IMR-90 (cell line): ENCODE measurements around the gene USP17L18. TPM values are rescaled to one million over a fixed set of nuclear protein-coding genes. Genes with fewer than 3 reads are reported as not detected.
"Not testable (repeated sequence)": the region's sequence is repeated elsewhere in the genome, so short reads cannot be mapped to it uniquely, and the experiment has no call there.

Experiments used
- ATAC-seq: fragments of 200-7000 bp; cut with Tn5 transposase; 2 replicates; pipeline ENCODE4 v1.9.1; 2020; ENCODE audit warnings: low read depth, mild to moderate bottlenecking, moderate library complexity
- BruUV-seq: library from RNA; stranded (reverse); fragments of 400-500 nt; replicated peaks from 2 replicates; lab custom pipeline; 2021; lab: Mats Ljungman, UMichigan
- CTCF ChIA-PET: fragments of 300-600 bp; formaldehyde crosslinking; extraction: SDS; loops from one replicate; lab custom pipeline; 2021; ENCODE audit warnings: antibody characterized with exemption; lab: Yijun Ruan, JAX
- POLR2A ChIA-PET: fragments of 300-600 bp; sonication (Branson Sonifier 250); formaldehyde crosslinking; loops from one replicate; lab custom pipeline; 2022; ENCODE audit warnings: antibody characterized with exemption; ENCODE audit not compliant: unreplicated experiment; lab: Charles Lee
- DNase-seq: peaks from one replicate; pipeline ENCODE4 v3.0.0; 2013
- H2AFZ ChIP-seq: replicated peaks from 2 replicates; pipeline ENCODE3; 2013; ENCODE audit warnings: low read length, mild to moderate bottlenecking; ENCODE audit not compliant: poor library complexity
- H2AK5ac ChIP-seq: 2 replicates; pipeline ENCODE4 v1.6.1; 2013; ENCODE audit warnings: low read depth, low read length, inconsistent platforms
- H2AK9ac ChIP-seq: replicated peaks from 2 replicates; pipeline ENCODE3; 2013; ENCODE audit warnings: mild to moderate bottlenecking, low read depth, low read length, moderate library complexity; ENCODE audit not compliant: poor library complexity
- H2BK120ac ChIP-seq: 2 replicates; pipeline ENCODE4 v1.6.1; 2013; ENCODE audit warnings: low read depth, low read length, inconsistent platforms
- H2BK15ac ChIP-seq: 3 replicates; pipeline ENCODE4 v1.6.1; 2013; ENCODE audit warnings: low read depth, low read length, inconsistent platforms
- H2BK20ac ChIP-seq: 2 replicates; pipeline ENCODE4 v1.6.1; 2013; ENCODE audit warnings: low read depth, mild to moderate bottlenecking, inconsistent platforms, low read length, moderate library complexity
- H2BK5ac ChIP-seq: 2 replicates; pipeline ENCODE4 v1.6.1; 2013; ENCODE audit warnings: mild to moderate bottlenecking, low read depth, low read length, inconsistent platforms; ENCODE audit not compliant: poor library complexity, severe bottlenecking
- H3K14ac ChIP-seq: replicated peaks from 2 replicates; pipeline ENCODE4 v1.6.1; 2013; ENCODE audit warnings: low read depth, low read length, inconsistent platforms
- H3K18ac ChIP-seq: 2 replicates; pipeline ENCODE4 v1.6.1; 2013; ENCODE audit warnings: low read depth, low read length, control low read depth
- H3K23ac ChIP-seq: 2 replicates; pipeline ENCODE4 v1.6.1; 2013; ENCODE audit warnings: low read depth, low read length, inconsistent platforms
- H3K27ac ChIP-seq: 2 replicates; pipeline ENCODE4 v1.5.1; 2013; ENCODE audit warnings: mild to moderate bottlenecking, control low read depth, low read length; ENCODE audit not compliant: insufficient read depth
- H3K27me3 ChIP-seq: 2 replicates; pipeline ENCODE4 v1.6.1; 2013; ENCODE audit warnings: low read length; ENCODE audit not compliant: control insufficient read depth, insufficient read depth
- H3K36me3 ChIP-seq: 2 replicates; pipeline ENCODE4 v1.6.1; 2013; ENCODE audit warnings: low read length, mixed read lengths; ENCODE audit not compliant: control insufficient read depth, insufficient read depth
- H3K4ac ChIP-seq: 2 replicates; pipeline ENCODE4 v1.6.1; 2013; ENCODE audit warnings: low read depth, low read length, inconsistent platforms
- H3K4me1 ChIP-seq: 2 replicates; pipeline ENCODE4 v1.6.1; 2013; ENCODE audit warnings: low read length, mixed read lengths; ENCODE audit not compliant: control insufficient read depth, insufficient read depth
- H3K4me2 ChIP-seq: 2 replicates; pipeline ENCODE4 v1.6.1; 2013; ENCODE audit warnings: low read depth, mild to moderate bottlenecking, control low read depth, low read length, moderate library complexity
- H3K4me3 ChIP-seq: 2 replicates; pipeline ENCODE4 v1.5.1; 2013; ENCODE audit warnings: low read depth, mild to moderate bottlenecking, control low read depth, low read length, moderate library complexity; ENCODE audit not compliant: insufficient read depth
- H3K56ac ChIP-seq: 2 replicates; pipeline ENCODE4 v1.6.1; 2013; ENCODE audit warnings: low read length, inconsistent platforms; ENCODE audit not compliant: insufficient read depth; ENCODE audit errors: extremely low read depth
- H3K79me1 ChIP-seq, 2 experiments: 2 replicates each; pipeline ENCODE4 v1.6.1; 2013; ENCODE audit warnings: low read length in 2 of 2, inconsistent platforms in 1 of 2, low read depth in 1 of 2
- H3K9ac ChIP-seq: 2 replicates; pipeline ENCODE4 v1.6.1; 2013; ENCODE audit warnings: low read depth, low read length, control low read depth
- H3K9me1 ChIP-seq: 2 replicates; pipeline ENCODE4 v1.6.1; 2013; ENCODE audit warnings: low read length, inconsistent platforms; ENCODE audit not compliant: insufficient read depth
- H3K9me3 ChIP-seq: 2 replicates; pipeline ENCODE4 v1.6.1; 2013; ENCODE audit warnings: low read length; ENCODE audit not compliant: control insufficient read depth, insufficient read depth
- H4K20me1 ChIP-seq: 2 replicates; pipeline ENCODE4 v1.6.1; 2013; ENCODE audit warnings: low read length, inconsistent platforms; ENCODE audit not compliant: insufficient read depth
- H4K5ac ChIP-seq: 2 replicates; pipeline ENCODE4 v1.6.1; 2013; ENCODE audit warnings: mild to moderate bottlenecking, low read depth, low read length, control low read depth
- H4K8ac ChIP-seq, 2 experiments: 2 replicates each; pipeline ENCODE4 v1.6.1; 2013; ENCODE audit warnings: low read depth in 2 of 2, low read length in 2 of 2, control low read depth in 1 of 2, inconsistent platforms in 1 of 2
- H4K91ac ChIP-seq: 2 replicates; pipeline ENCODE4 v1.6.1; 2013; ENCODE audit warnings: low read depth, low read length, inconsistent platforms; ENCODE audit not compliant: insufficient read depth
- whole genome bisulfite sequencing, 2 experiments: methylation state at CpG; one replicate each; pipeline versions ENCODE4 v1.1.5 to v1.1.7; 2013; ENCODE audit warnings: missing lambda C conversion rate in 2 of 2; ENCODE audit not compliant: insufficient read length in 1 of 2; ENCODE audit errors: extremely low coverage in 2 of 2; 5-methylcytosine and 5-hydroxymethylcytosine counted together
- dilution Hi-C: fragments of 300-500 bp; cut with HindIII; formaldehyde crosslinking; loops from one replicate; pipeline ENCODE4 v1.14.3; 2018; ENCODE audit warnings: low sequenced_read_pairs; ENCODE audit not compliant: unreplicated experiment
- in situ Hi-C: fragments of 300-500 bp; cut with MboI; formaldehyde crosslinking; loops from 3 replicates; pipeline ENCODE4 v1.14.3; 2019; ENCODE audit warnings: low sequenced_read_pairs, inconsistent platforms, mixed read lengths
- intact Hi-C: fragments of 100-400 bp; cut with micrococcal nuclease; formaldehyde crosslinking; loops from 2 replicates; pipeline ENCODE4 v1.10.0; 2022
- polyA plus RNA-seq, 3 experiments: library from polyadenylated mRNA; depleted of rRNA; stranded (reverse); fragments of >200 nt; gene quantifications; 2 replicates each; pipeline ENCODE4 v1.2.3, GENCODE V29; 2012; ENCODE audit warnings: low replicate concordance in 1 of 3
- total RNA-seq: library from RNA; depleted of rRNA; stranded (reverse); fragments of >200 nt; gene quantifications from 2 replicates; pipeline ENCODE4 v1.2.3, GENCODE V29; 2012

Gene USP17L18
- total and polyA plus RNA-seq, 2 of the 4 experiments (the other 2 are of a cell fraction) = not detected

- H3K4me3 ChIP-seq, H3K79me1 ChIP-seq, ATAC-seq, H3K36me3 ChIP-seq, H3K9me3 ChIP-seq, H2AK9ac ChIP-seq, H4K20me1 ChIP-seq, dilution Hi-C loops, H3K27me3 ChIP-seq, H3K27ac ChIP-seq, H3K9me1 ChIP-seq, H3K56ac ChIP-seq, H2AFZ ChIP-seq, H3K4ac ChIP-seq, intact Hi-C loops, H3K14ac ChIP-seq, DNase-seq, H4K91ac ChIP-seq, BruUV-seq, H2BK15ac ChIP-seq, H2BK120ac ChIP-seq, POLR2A ChIA-PET, H3K18ac ChIP-seq, H3K4me1 ChIP-seq, H4K5ac ChIP-seq, H2BK20ac ChIP-seq, CTCF ChIA-PET, H3K4me2 ChIP-seq, H2BK5ac ChIP-seq, in situ Hi-C loops, H4K8ac ChIP-seq, H3K23ac ChIP-seq, H2AK5ac ChIP-seq, H3K9ac ChIP-seq: not testable (repeated sequence)
- WGBS, 2 experiments = no CpG with 5 or more reads among the region's 14 CpGs
These were observed 33.7 kb upstream of the USP17L18 start for GRCh38 chr4:9214701-9215100.

DNA sequence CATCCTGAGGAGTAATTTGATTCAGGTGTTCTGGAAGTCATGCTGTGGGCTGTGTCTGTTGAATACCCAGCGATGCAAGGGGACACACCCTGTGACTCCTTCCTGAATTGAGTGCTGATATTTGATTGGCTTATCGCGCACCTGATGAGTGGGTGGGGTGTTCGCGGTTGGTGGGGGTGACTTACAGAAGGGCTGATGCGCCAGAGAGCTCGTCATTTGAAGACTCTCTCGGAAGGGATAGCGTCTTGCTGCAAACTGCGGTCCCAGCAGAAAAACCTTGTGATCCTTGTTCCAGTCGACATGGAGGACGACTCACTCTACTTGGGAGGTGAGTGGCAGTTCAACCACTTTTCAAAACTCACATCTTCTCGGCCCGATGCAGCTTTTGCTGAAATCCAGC, 33.3 kb upstream of the USP17L18 start, which contains the start of gene USP17L11:
Gene USP17L11 (plus strand): TSS at position 301 of the 400 bp plus-strand sequence. CDS start 0 bp downstream, at position 301.
- H4K20me1 ChIP-seq, H3K27ac ChIP-seq, H3K9me1 ChIP-seq, BruUV-seq, H4K91ac ChIP-seq, H3K4ac ChIP-seq, H3K14ac ChIP-seq, H2BK5ac ChIP-seq, H2AK9ac ChIP-seq, dilution Hi-C loops, H3K79me1 ChIP-seq, in situ Hi-C loops, CTCF ChIA-PET, H3K9me3 ChIP-seq, ATAC-seq, H3K18ac ChIP-seq, H4K5ac ChIP-seq, POLR2A ChIA-PET, H3K36me3 ChIP-seq, H3K56ac ChIP-seq, H3K4me2 ChIP-seq, H3K27me3 ChIP-seq, H2AFZ ChIP-seq, H2BK20ac ChIP-seq, H3K4me3 ChIP-seq, H3K4me1 ChIP-seq, H2AK5ac ChIP-seq, H3K23ac ChIP-seq, H2BK120ac ChIP-seq, H3K9ac ChIP-seq, DNase-seq, H2BK15ac ChIP-seq, H4K8ac ChIP-seq, intact Hi-C loops: not testable (repeated sequence)
- no CpG with 5 or more reads among the region's 14 CpGs for WGBS, 2 experiments
